MG63 (cell line): ENCODE results near the gene MRTFB. TPM values are rescaled to one million over a fixed set of nuclear protein-coding genes. Genes with fewer than 3 reads are reported as not detected.
A peak's percentile ranks its signal among the peaks of the same experiment; 100 is the strongest.

Experiments
- DNase-seq: peaks from one replicate; pipeline ENCODE4 v3.0.0-alpha.2; 2020
- H3K27me3 ChIP-seq: fragments of 250-450 bp; sonication (Bioruptor Pico); 2 replicates; pipeline ENCODE4 v1.5.1; 2020; ENCODE audit warnings: mild to moderate bottlenecking, moderate library complexity
- H3K36me3 ChIP-seq: fragments of 250-450 bp; sonication (Bioruptor Pico); 2 replicates; pipeline ENCODE4 v1.5.1; 2020; ENCODE audit warnings: mild to moderate bottlenecking, moderate library complexity
- H3K4me3 ChIP-seq: fragments of 250-450 bp; sonication (Bioruptor Pico); 2 replicates; pipeline ENCODE4 v1.5.1; 2020; ENCODE audit warnings: mild to moderate bottlenecking, moderate library complexity
- H3K9me3 ChIP-seq: fragments of 250-450 bp; sonication (Bioruptor Pico); 2 replicates; pipeline ENCODE4 v1.5.1; 2020; ENCODE audit warnings: mild to moderate bottlenecking, moderate library complexity
- total RNA-seq: library from RNA; depleted of rRNA; stranded (reverse); fragments of >200 nt; shearing (Covaris generic); gene quantifications from 2 replicates; pipeline ENCODE4 v1.2.3, GENCODE V29; 2014; ENCODE audit warnings: low replicate concordance

The MRTFB gene
- total RNA-seq, 1 experiment from 2014 or later, result 1.3 TPM

GRCh38 chr16:14215941-14216340 lies 144.8 kb downstream of the MRTFB start:
- Histone ChIP-seq H3K36me3 (no peaks in the 10 kb centered on the region), H3K27me3 (no peaks in the 10 kb centered on the region), H3K4me3 (no peak overlapping the region), H3K9me3 (no peaks in the 10 kb centered on the region)
- DNase-seq, result no peak

GRCh38 chr16:14219983-14220382 lies 148.9 kb downstream of the MRTFB start:
- Histone ChIP-seq H3K36me3 (peaks cover 15% of the 10 kb centered on the region), H3K27me3 (no peaks in the 10 kb centered on the region), H3K9me3 (peaks cover 7% of the 10 kb centered on the region; the same call in 1 of the 2 replicates), H3K4me3 (no peak overlapping the region)
- no peak for DNase-seq

GRCh38 chr16:14223632-14224031 lies 152.5 kb downstream of the MRTFB start:
- H3K4me3 ChIP-seq, result no peak overlapping the region
- no peak for DNase-seq
- H3K36me3 ChIP-seq, result peaks cover 19% of the 10 kb centered on the region
- no peaks in the 10 kb centered on the region for H3K27me3 ChIP-seq
- H3K9me3 ChIP-seq, result peaks cover 9% of the 10 kb centered on the region; the same call in 1 of the 2 replicates

GRCh38 chr16:14225457-14225856 lies 154.3 kb downstream of the MRTFB start:
- Histone ChIP-seq H3K4me3 (no peak overlapping the region), H3K36me3 (peaks cover 19% of the 10 kb centered on the region), H3K27me3 (no peaks in the 10 kb centered on the region), H3K9me3 (peaks cover 9% of the 10 kb centered on the region; the same call in 1 of the 2 replicates)
- no peak for DNase-seq

GRCh38 chr16:14232106-14232864 lies 161.2 kb downstream of the MRTFB start:
- Histone ChIP-seq H3K9me3 (no peaks in the 10 kb centered on the region), H3K36me3 (peaks cover 2% of the 10 kb centered on the region; the same call in 1 of the 2 replicates), H3K27me3 (no peaks in the 10 kb centered on the region), H3K4me3 (no peak overlapping the region)
- DNase-seq, result no peak

GRCh38 chr16:14236401-14236800 lies 165.3 kb downstream of the MRTFB start:
- H3K36me3 ChIP-seq, result peaks cover 2% of the 10 kb centered on the region; the same call in 1 of the 2 replicates
- H3K9me3 ChIP-seq, result no peaks in the 10 kb centered on the region
- no peak for DNase-seq
- H3K4me3 ChIP-seq, result no peak overlapping the region
- no peaks in the 10 kb centered on the region for H3K27me3 ChIP-seq

- H3K9me3 ChIP-seq, result no peaks in the 10 kb centered on the region
- peaks cover 2% of the 10 kb centered on the region; the same call in 1 of the 2 replicates for H3K36me3 ChIP-seq
- no peaks in the 10 kb centered on the region for H3K27me3 ChIP-seq
- no peak overlapping the region for H3K4me3 ChIP-seq
- DNase-seq, result no peak
Observed at GRCh38 chr16:14238756-14239155, 167.6 kb downstream of the MRTFB start.

GRCh38 chr16:14239791-14240190 lies 168.7 kb downstream of the MRTFB start:
- Histone ChIP-seq H3K4me3 (no peak overlapping the region), H3K9me3 (no peaks in the 10 kb centered on the region), H3K36me3 (no peaks in the 10 kb centered on the region; the same call in 1 of the 2 replicates), H3K27me3 (no peaks in the 10 kb centered on the region)
- DNase-seq, result no peak

- Histone ChIP-seq H3K4me3 (no peak overlapping the region), H3K36me3 (no peaks in the 10 kb centered on the region; the same call in 1 of the 2 replicates), H3K9me3 (no peaks in the 10 kb centered on the region), H3K27me3 (no peaks in the 10 kb centered on the region)
- DNase-seq, result no peak
Observed at GRCh38 chr16:14240219-14240843, 169.2 kb downstream of the MRTFB start.

GRCh38 chr16:14240964-14241363 lies 169.8 kb downstream of the MRTFB start:
- no peaks in the 10 kb centered on the region for H3K9me3 ChIP-seq
- H3K27me3 ChIP-seq, result no peaks in the 10 kb centered on the region
- H3K36me3 ChIP-seq, result no peaks in the 10 kb centered on the region; the same call in 1 of the 2 replicates
- DNase-seq, result no peak
- H3K4me3 ChIP-seq, result no peak overlapping the region

GRCh38 chr16:14241631-14242030 lies 170.5 kb downstream of the MRTFB start:
- H3K27me3 ChIP-seq, result no peaks in the 10 kb centered on the region
- H3K4me3 ChIP-seq, result no peak overlapping the region
- H3K36me3 ChIP-seq, result no peaks in the 10 kb centered on the region; the same call in 1 of the 2 replicates
- no peak for DNase-seq
- H3K9me3 ChIP-seq, result no peaks in the 10 kb centered on the region

GRCh38 chr16:14242769-14243168 lies 171.7 kb downstream of the MRTFB start:
- Histone ChIP-seq H3K9me3 (no peaks in the 10 kb centered on the region), H3K36me3 (no peaks in the 10 kb centered on the region; the same call in 1 of the 2 replicates), H3K4me3 (no peak overlapping the region), H3K27me3 (no peaks in the 10 kb centered on the region)
- DNase-seq, result no peak

- Histone ChIP-seq H3K27me3 (no peaks in the 10 kb centered on the region), H3K4me3 (no peak overlapping the region), H3K36me3 (peaks cover 2% of the 10 kb centered on the region; the same call in 1 of the 2 replicates), H3K9me3 (no peaks in the 10 kb centered on the region)
- no peak for DNase-seq
Observed at GRCh38 chr16:14244196-14245010, 173.3 kb downstream of the MRTFB start.

- peaks cover 2% of the 10 kb centered on the region; the same call in 1 of the 2 replicates for H3K36me3 ChIP-seq
- no peaks in the 10 kb centered on the region for H3K9me3 ChIP-seq
- DNase-seq, result no peak
- H3K27me3 ChIP-seq, result no peaks in the 10 kb centered on the region
- H3K4me3 ChIP-seq, result no peak overlapping the region
Observed at GRCh38 chr16:14248791-14249190, 177.7 kb downstream of the MRTFB start.

GRCh38 chr16:14249291-14250032 lies 178.3 kb downstream of the MRTFB start:
- peaks cover 2% of the 10 kb centered on the region; the same call in 1 of the 2 replicates for H3K36me3 ChIP-seq
- no peak overlapping the region for H3K4me3 ChIP-seq
- H3K9me3 ChIP-seq, result no peaks in the 10 kb centered on the region
- peak; percentile 14 for DNase-seq
- no peaks in the 10 kb centered on the region for H3K27me3 ChIP-seq

- Histone ChIP-seq H3K36me3 (peaks cover 2% of the 10 kb centered on the region; the same call in 1 of the 2 replicates), H3K27me3 (no peaks in the 10 kb centered on the region), H3K4me3 (no peak overlapping the region), H3K9me3 (no peaks in the 10 kb centered on the region)
- no peak for DNase-seq
Observed at GRCh38 chr16:14251419-14251818, 180.3 kb downstream of the MRTFB start.
